ENCODE measurements around the gene FBXO30.

The FBXO30 gene

GRCh38 chr6:145814501-145815308 is at the start of gene FBXO30:
FBXO30 (minus strand) TSS chr6:145814795; CDS start chr6:145806405, 8,390 bp downstream.
- peak; percentile 88 for DNase-seq (ENCODE audit: low spot score)

GRCh38 chr6:145863988-145864616 is 49.5 kb upstream of the FBXO30 start:
- no peak for DNase-seq (ENCODE audit: low spot score)

GRCh38 chr6:145863366-145863765 is 48.8 kb upstream of the FBXO30 start:
- DNase-seq (ENCODE audit: low spot score) = no peak

- DNase-seq (ENCODE audit: low spot score) = no peak
Measured at GRCh38 chr6:145860562-145860961, 46.0 kb upstream of the FBXO30 start.

- no peak for DNase-seq (ENCODE audit: low spot score)
Measured at GRCh38 chr6:145850671-145851070, 36.1 kb upstream of the FBXO30 start.

- no peak for DNase-seq (ENCODE audit: low spot score)
Measured at GRCh38 chr6:145848541-145848940, 33.9 kb upstream of the FBXO30 start.

GRCh38 chr6:145845557-145845956 is 31.0 kb upstream of the FBXO30 start:
- no peak for DNase-seq (ENCODE audit: low spot score)

- DNase-seq (ENCODE audit: low spot score) = no peak
Measured at GRCh38 chr6:145844933-145845540, 30.4 kb upstream of the FBXO30 start.

GRCh38 chr6:145842693-145843546 is 28.3 kb upstream of the FBXO30 start:
- DNase-seq (ENCODE audit: low spot score) = no peak

- DNase-seq (ENCODE audit: low spot score) = no peak
Measured at GRCh38 chr6:145841668-145842067, 27.1 kb upstream of the FBXO30 start.

GRCh38 chr6:145839653-145840052 is 25.1 kb upstream of the FBXO30 start:
- no peak for DNase-seq (ENCODE audit: low spot score)

GRCh38 chr6:145838305-145838704 is 23.7 kb upstream of the FBXO30 start:
- DNase-seq (ENCODE audit: low spot score) = no peak

GRCh38 chr6:145836772-145837171 is 22.2 kb upstream of the FBXO30 start:
- no peak for DNase-seq (ENCODE audit: low spot score)

- DNase-seq (ENCODE audit: low spot score) = no peak
Measured at GRCh38 chr6:145836170-145836569, 21.6 kb upstream of the FBXO30 start.

- DNase-seq (ENCODE audit: low spot score) = no peak
Measured at GRCh38 chr6:145830612-145831011, 16.0 kb upstream of the FBXO30 start.

- DNase-seq (ENCODE audit: low spot score) = no peak
Measured at GRCh38 chr6:145829950-145830349, 15.4 kb upstream of the FBXO30 start.

- DNase-seq (ENCODE audit: low spot score) = no peak
Measured at GRCh38 chr6:145829102-145829501, 14.5 kb upstream of the FBXO30 start.

- no peak for DNase-seq (ENCODE audit: low spot score)
Measured at GRCh38 chr6:145824344-145824743, 9.7 kb upstream of the FBXO30 start.

- no peak for DNase-seq (ENCODE audit: low spot score)
Measured at GRCh38 chr6:145823328-145823944, 8.8 kb upstream of the FBXO30 start.

GRCh38 chr6:145822456-145822855 is 7.9 kb upstream of the FBXO30 start:
- DNase-seq (ENCODE audit: low spot score) = no peak

GRCh38 chr6:145819994-145820393 is 5.4 kb upstream of the FBXO30 start:
- no peak for DNase-seq (ENCODE audit: low spot score)

- DNase-seq (ENCODE audit: low spot score) = no peak
Measured at GRCh38 chr6:145818796-145819195, 4.2 kb upstream of the FBXO30 start.
